ENCODE data around the gene PCMTD2.

- TF ChIP-seq CTCF (IDR thresholded peaks at IDR 0.05 in 2 of 3, conservative IDR thresholded peaks at IDR 0.05 in 1 of 3; ENCODE audit: control insufficient read depth in 2 of 3, extremely low read depth in 1 of 3, insufficient read depth in 1 of 3, low read depth in 3 of 3, low read length in 3 of 3) (no peak), E2F4 (IDR thresholded peaks at IDR 0.05; ENCODE audit: low read depth, low read length) (no peak), EZH2 (IDR thresholded peaks at IDR 0.05; ENCODE audit: borderline replicate concordance, control insufficient read depth, low read depth, low read length) (no peak), MAX (IDR thresholded peaks at IDR 0.05; ENCODE audit: low read depth, low read length) (no peak), ZZZ3 (IDR thresholded peaks at IDR 0.05; ENCODE audit: control insufficient read depth, insufficient read length, low read depth) (no peak), MLLT1 (IDR thresholded peaks at IDR 0.05) (no peak), PBX3 (IDR thresholded peaks at IDR 0.05; ENCODE audit: insufficient replicate concordance, low read depth, low read length) (no peak), CREM (IDR thresholded peaks at IDR 0.05; ENCODE audit: low read depth) (no peak), POLR2AphosphoS5 (IDR thresholded peaks at IDR 0.05; ENCODE audit: low read length) (no peak), NFYB (IDR thresholded peaks at IDR 0.05; ENCODE audit: insufficient read depth, low read depth, low read length) (no peak), ATF7 (IDR thresholded peaks at IDR 0.05; ENCODE audit: low read depth) (no peak), YBX1 (IDR thresholded peaks at IDR 0.05) (no peak), POLR2A (IDR thresholded peaks at IDR 0.05; ENCODE audit: low read depth, low read length) (no peak), CBFB (IDR thresholded peaks at IDR 0.05; ENCODE audit: low read depth) (no peak)
These were observed 41.4 kb upstream of the PCMTD2 start for GRCh38 chr20:64214113-64214512.

Data from GM12878 (cell line).